Sigmoid colon (tissue), 4 donors: Measurements from ENCODE around the gene CD83.

Source experiments
- CTCF ChIP-seq, 4 experiments: fragments of 450-650 bp in 3 of 4; fragments of 200-600 bp in 1 of 4; IDR thresholded peaks; one replicate each; pipeline ENCODE4 v1.5.1; 2016 to 2019; ENCODE audit warnings: antibody characterized with exemption in 4 of 4, mild to moderate bottlenecking in 3 of 4, moderate library complexity in 2 of 4
- POLR2A ChIP-seq, 2 donors: fragments of 450-650 bp; IDR thresholded peaks; one replicate each; pipeline ENCODE4 v1.6.1; 2016; ENCODE audit warnings: antibody characterized with exemption in 2 of 2, mild to moderate bottlenecking in 2 of 2, moderate library complexity in 2 of 2
- POLR2AphosphoS5 ChIP-seq, 4 donors: sonication (generic); formaldehyde crosslinking; IDR thresholded peaks; one replicate each; pipeline ENCODE4 v1.6.1; 2017; ENCODE audit warnings: antibody characterized with exemption in 4 of 4

- TF ChIP-seq POLR2A (IDR thresholded peaks at IDR 0.05) (no peak), POLR2AphosphoS5 (IDR thresholded peaks at IDR 0.05) (no peak), CTCF (IDR thresholded peaks at IDR 0.05) (no peak)
Measured at GRCh38 chr6:14141351-14142062, 23.9 kb downstream of the CD83 start.
